GM12874 (cell line): Measurements from ENCODE around the gene MACROD2.

Experiments
- CTCF ChIP-seq: IDR thresholded peaks from 2 replicates; pipeline ENCODE4 v1.5.1; 2011; ENCODE audit warnings: low read depth, mild to moderate bottlenecking, control low read depth, low read length, moderate library complexity; ENCODE audit not compliant: insufficient read depth

The MACROD2 gene

GRCh38 chr20:14609328-14610221 lies 614.3 kb downstream of the MACROD2 start:
- no peak for TF ChIP-seq CTCF

- TF ChIP-seq CTCF, result no peak
These were observed 616.2 kb downstream of the MACROD2 start for GRCh38 chr20:14611479-14611878.

- no peak for TF ChIP-seq CTCF
These were observed 617.1 kb downstream of the MACROD2 start for GRCh38 chr20:14612391-14612790.

- TF ChIP-seq CTCF, result no peak
These were observed 620.7 kb downstream of the MACROD2 start for GRCh38 chr20:14616003-14616402.

- no peak for TF ChIP-seq CTCF
These were observed 621.8 kb downstream of the MACROD2 start for GRCh38 chr20:14617123-14617522.

- no peak for TF ChIP-seq CTCF
These were observed 624.1 kb downstream of the MACROD2 start for GRCh38 chr20:14619411-14619810.

- TF ChIP-seq CTCF, result no peak
These were observed 627.5 kb downstream of the MACROD2 start for GRCh38 chr20:14622796-14623195.
